Stimulated activated CD4-positive, alpha-beta T cell treated with anti-CD3 and anti-CD28 coated beads, Interleukin-2, amount 100 ng/mL, for 24 hours (primary cell): ENCODE data around the gene DMRTB1.
A peak's percentile ranks its signal among the peaks of the same experiment; 100 is the strongest.

Experiments
- DNase-seq, 2 donors: peaks; one replicate each; pipeline ENCODE4 v3.0.0-alpha.2; 2020

DMRTB1 gene

DNA sequence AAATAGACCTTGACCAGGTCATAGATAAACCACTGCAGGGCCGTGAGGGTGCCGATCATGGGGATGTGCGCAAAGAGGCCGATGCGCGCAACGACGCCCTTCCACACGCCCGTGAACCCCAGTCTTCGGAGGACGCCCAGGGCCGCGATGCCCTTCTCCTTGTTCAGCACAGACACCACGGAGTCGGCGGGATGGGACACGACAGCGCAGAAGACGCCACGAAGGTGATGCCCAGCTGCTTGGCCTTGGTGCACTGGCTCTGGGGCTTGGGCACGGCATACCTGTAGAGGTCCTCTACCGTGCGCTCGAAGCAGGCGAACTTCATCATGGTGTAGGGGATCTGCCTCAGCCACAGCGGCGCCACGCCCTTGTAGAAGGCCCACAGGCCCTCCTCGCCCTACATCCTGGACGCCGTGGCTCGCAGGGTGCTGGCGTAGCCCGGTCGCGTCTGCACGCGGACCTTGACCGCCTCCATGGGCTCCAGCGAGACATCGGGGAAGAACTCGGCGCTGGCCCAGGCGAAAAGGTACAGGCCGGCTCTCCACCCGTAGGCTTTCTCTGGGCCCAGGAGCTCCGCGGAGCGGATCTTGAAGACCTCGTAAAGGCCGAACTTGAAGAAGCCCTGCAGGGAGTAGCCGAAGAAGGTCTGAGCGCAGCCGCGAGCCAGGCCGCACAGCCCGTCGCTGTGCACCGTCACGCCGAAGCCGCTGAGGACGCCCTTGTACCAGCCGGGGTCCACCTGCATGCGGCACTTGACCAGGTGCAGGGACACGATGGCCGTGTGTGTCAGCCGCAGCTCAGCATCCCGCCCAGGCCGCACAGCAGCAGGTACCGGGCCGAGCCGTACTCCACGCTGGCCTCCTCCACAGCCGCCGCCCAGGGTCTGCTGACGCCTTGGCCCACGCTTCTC lies 20.5 kb upstream of the DMRTB1 start:
- DNase-seq, result no peak

DNA sequence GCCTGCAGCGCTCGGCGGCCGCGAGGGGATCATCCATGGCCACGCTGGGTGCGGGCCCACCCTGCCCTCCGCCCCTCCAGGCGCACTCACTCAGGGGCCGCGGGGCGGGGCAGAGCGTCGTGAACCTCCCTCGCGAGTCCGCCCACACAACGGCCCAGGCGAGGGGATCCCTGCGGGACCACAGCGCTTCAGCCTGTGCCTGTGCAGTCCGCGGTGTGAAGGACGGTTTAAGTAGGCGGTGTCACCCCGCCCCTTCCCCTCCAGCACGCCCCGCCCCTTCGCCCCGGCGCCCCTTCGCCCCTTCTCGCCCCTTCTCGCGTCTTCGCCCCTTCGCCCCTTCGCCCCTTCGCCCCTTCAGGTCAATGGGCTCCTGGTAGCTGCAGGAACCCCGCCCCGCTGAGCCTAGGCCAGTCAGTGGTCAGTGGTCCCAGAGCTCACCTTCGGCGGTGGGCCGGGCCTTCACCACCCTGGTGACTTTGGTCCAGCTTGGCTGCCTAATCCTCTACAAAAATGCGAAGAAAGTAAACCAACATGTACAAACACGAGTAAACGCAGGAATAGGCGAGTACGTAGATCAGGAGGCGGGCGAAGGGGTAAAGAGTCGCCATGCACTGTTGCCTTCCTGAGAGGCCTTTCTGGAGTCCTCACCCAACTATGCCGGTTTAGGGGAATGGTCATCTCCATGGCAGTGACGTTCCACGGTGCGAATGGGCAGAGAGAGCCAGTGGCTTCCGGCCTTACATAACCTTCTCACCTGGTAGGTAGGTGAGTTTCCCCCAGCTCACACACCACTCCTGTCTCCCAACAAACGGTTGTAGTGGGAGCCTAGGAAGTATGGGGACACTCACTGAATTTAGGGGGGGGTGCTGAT lies 19.6 kb upstream of the DMRTB1 start:
- no peak for DNase-seq

DNA sequence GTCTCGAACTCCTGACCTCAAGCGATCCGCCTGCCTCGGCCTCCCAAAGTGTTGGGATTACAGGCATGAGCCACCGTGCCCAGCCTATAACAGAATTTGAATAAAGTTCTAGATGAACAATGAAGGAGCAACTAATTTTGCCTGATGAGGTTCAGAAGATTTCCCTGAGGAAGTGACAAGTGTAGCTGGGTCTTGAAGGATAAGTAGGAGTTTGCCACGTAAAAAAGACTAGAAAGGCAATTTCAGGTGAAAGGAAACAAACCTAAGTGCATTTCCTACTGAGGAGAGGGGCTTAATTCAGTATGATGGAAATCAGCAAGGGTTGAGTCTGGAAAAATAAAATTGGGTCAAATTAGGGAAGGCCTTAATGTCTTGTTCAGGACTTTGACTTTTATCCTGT lies 18.6 kb upstream of the DMRTB1 start:
- DNase-seq, result no peak

DNA sequence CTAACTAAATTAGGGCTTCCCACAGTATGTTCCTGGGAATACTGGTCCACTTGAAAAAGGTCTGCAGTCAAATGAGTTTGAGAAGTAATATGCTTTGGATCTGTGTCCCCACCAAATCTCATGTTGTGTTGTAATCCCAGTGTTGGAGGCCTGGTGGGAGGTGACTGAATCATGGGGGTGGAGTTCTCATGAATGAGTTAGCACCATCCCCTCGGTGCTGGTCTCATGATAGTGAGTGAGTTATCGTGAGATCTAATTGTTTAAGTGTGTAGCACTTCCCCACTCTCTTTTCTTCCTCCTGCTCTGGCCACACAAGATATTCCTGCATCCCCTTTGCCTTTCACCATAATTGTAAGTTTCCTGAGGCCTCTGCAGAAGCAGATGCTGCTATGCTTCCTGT lies 16.9 kb upstream of the DMRTB1 start:
- DNase-seq, result no peak

DNA sequence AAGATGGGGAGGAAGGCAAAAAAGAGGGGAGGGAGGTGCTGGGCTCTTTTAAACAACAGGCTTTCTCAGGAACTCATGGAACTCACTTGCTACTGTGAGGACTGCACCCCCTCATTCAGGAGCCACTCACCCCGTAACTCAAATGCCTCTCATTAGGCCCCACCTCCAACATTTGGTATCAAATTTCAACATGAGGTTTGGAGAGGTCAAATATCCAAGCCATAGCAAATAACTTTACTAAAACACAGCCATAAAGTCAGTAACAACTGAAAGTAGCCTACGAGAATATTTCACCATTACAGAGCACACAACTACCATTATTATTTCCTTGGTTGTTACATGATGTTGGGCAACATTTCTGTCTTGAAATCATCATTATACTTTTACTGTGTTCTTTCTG lies 13.1 kb upstream of the DMRTB1 start:
- DNase-seq, result no peak

DNA sequence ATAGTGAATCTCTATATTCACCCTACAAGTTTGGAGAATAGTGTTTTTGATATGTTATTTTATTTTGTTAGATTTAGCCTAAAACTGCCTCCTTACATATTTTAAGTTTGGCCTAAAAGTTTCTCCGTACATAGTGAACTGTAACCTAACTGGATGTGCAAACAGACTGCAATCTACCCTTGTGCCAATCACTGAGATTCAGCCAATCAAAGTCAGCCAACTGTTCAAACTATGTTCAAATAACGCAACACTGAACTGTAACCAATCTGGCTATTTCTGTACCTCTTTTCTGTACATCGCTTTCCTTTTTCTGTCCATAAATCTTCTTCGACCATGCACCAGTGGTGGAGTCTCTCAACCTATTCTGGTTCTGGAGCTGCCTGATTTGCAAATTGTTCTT lies 11.8 kb upstream of the DMRTB1 start:
- no peak for DNase-seq

DNA sequence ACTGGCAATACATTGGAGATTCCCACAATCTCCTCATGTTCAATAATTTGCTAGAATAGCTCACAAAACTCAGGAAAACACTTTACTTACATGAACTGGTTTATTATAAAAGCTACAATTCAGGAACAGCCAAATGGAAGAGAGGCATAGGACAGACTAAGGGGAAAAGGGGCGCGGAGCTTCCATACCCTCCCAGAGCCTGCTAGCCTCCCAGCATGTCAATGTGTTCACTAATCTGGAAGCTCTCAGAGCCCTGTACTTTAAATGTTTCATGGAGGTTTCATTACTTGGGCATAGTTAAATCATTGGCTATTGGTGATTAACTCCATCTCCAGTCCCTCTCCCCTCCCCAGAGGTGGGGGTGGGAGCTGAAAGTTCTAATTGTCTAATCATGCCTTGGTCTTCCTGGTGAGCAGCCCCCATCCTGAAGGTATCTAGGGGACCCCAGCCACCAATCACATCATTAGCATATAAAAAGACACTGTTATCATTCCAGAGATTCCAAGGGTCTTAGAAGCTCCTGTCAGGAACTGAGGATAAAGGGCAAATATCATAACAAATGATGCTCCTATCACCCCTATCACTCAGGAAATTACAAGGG lies 10.9 kb upstream of the DMRTB1 start:
- DNase-seq, result no peak

DNA sequence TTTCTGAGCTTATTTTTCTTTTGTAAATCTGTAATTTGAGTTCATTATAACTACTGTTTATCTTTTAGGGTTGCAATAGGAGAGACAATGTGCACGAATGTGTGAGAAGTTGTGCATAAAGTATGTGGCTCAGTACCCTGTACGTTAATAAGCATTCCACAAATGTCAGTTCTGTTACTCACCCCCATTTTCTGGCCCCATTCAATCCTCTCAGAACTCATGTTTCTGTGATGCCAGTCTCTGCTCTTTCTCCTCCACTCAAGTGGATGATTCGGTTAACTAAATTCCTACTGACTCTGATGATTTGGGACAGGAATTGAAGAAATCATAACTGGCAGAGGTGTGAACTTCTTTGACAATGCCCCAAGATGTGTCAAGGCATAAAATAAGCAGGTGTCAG lies 10.2 kb upstream of the DMRTB1 start:
- DNase-seq, result no peak

DNA sequence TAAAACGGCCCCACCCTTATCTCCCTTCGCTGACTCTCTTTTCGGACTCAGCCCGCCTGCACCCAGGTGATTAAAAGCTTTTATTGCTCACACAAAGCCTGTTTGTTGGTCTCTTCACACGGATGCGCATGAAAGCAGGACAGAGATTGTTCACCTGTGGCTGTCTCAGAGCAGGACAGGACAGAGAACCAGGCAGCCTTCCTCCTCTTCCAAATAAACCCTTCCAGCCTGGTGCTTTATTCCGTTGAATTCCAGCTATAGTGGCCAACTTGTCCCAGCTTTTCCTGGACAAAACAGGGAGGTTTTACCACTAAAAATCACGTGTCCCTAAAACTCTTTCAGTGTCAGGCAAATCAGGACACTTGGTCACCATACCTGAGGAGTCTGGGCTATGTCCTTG lies 9.5 kb upstream of the DMRTB1 start:
- no peak for DNase-seq

DNA sequence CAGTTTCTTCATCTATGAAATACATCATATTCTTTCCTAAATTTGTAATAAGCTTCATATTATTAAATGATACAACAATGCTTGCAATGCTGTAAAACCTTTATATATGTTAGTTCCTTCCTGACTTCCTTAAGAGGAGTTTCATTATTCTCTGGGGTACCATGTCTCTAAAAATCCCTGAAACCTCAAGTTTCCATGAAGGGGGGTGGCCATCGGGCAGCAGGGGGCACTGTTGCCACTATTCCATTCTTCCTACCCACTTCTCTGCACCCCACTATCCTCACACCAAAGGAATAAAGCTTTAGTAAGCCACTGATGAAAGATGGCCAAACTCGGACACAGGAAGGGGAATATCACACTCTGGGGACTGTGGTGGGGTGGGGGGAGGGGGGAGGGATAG lies 9.0 kb upstream of the DMRTB1 start:
- peak in 1 of 2 donors; percentile 24 for DNase-seq

DNA sequence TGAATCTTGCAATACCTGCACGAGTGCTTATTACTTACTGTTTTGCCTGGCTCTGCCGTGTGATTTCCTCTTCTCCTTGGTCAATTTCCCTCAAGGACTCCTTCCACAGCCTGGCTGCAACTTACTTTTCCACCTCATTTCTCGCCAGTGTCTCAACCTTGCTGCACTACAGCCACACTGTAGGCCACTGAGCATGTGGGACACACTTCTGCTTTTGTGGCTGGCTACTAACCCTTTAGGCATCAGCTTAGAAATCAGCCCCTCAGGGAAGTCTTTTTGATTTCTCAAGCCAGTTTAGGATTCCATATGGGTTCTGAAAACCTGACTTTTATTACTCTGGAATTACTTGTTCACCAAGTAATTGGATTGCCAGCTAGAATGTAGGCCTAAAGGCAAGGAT lies 5.2 kb upstream of the DMRTB1 start:
- DNase-seq, result no peak

DNA sequence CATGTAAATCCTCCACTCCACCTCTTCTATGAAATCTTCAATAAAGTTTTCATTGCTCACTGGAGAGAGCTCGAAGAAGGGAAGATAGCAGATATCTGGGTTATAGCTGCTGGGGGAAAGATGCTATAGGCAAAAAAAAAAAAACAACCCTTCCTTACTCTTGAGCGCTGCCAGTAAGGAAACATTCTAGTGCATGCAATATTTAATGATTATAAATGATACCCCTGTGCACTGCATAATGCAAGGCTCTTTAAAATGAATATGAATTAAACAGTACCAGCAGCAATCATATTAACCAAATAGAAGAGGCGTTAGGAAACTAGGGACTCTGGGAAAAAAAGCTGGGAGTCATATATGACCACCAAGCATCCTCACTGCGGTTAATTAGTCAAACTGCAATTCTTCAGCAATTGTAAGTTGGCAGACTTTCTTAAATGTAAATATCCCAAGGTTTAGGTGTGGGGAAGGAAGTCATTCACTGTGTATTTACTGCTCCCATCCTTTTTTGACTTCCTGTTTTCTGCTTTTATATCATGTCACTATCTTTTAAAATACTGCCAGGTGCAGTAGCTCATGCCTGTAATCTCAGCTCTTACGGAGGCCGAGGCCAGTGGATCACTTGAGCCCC lies 3.7 kb upstream of the DMRTB1 start:
- DNase-seq, result no peak

DNA sequence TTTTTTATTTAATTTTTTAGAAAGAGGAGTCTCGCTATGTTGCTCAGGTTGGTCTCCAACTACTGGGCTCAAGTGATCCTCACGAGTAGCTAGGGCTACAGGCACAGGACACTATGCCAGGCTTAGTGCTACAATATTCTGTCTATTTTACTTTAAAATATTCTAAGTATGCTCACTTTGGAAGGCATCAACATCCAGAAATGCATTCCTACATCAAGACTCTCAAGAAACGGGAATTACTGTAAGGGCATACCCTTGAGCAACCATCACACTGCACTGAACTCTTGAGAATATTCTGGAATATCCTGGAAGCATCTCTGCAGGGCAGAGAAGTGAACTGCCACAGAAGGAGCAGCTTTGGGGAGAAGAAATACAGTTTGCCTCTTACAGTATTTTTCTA lies 565 bp upstream of the DMRTB1 start:
- no peak for DNase-seq

DNA sequence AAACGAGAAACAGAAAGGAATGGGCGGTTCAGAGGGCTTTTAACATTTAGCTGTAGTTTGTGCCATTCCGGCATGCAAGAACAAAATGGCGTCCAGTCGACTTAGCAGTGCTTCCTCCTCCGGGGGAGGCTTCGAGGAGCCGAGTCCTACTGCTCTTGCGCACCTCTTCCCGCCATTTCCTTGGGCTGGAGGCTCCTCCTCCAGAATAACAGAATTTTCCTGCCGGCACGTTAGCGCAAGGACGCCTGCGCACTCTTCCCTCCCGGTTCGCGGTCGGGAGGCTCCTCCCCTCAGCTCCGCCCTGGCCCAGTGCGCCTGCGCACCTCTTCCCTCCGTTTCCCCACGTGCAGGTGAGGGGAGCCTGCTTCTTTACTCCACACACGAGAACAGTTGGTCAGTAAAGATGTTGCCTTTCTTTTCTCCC lies 1.0 kb downstream of the DMRTB1 start:
- DNase-seq, result no peak

DNA sequence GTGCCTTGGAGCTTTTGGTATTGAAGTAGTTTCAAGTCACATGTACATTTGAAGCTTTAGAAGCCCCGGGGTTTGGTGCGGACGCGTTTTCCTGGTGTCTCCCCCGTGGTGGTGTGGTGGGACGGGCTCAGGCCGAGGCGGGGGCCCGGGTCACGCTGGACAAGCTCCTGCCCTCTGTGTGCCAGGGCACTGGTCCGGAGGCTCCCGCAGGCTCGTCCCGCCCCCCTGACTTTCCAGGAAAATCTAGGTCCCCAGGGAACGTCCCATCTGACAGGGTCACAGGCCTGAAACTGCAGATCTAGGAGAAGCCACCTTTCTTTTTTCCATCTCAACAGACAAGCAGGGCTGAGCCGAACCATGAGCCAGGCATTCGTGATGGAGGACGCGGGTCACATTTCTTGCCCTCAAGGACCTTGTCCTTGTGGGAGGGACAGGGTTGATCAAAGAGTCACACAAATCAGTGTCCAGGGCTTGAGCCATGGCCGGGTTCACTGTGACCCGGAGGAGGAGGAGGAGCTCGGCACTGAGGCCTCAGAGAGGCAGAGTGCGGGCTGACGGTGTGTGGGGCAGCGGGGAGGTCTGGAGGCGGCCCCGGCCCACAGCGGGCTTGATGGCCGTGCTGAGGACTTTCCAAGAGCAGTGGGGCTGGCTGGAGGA lies 1.6 kb downstream of the DMRTB1 start:
- DNase-seq, result no peak

DNA sequence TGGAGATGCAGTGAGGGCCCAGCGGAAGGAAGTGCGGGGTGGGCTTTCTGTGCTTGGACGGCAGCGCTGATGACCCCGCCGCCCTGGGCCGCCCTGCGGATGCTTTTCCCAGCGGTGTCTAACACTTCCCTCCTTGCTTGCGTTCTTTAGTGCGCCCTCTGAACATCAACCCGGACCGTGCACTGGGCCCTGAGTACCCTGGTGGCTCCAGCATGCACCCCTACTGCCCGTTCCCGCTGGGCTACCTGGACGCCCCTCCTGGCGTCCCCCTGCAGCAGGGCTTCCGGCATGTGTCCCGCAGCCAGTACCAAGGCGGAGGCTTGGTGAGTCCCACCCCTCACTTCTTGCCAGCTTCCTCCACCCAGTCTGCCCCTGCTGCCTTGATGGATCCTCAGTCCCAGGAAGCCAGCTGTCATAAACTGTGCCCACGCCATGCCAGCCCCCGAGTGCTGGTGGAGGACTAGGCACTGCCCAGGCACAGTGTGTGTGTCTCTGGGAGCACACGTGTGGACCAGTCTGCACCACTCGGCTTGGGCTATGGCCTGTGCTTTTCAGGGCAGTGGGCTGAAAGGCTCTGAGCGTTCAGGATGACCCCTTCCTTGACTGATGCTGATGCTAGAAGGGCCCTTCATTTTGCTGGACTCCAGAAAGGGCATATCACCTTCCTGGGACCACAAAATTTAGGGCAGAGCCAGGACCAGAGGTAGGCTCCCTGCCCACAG lies 2.3 kb downstream of the DMRTB1 start:
- DNase-seq, result no peak

DNA sequence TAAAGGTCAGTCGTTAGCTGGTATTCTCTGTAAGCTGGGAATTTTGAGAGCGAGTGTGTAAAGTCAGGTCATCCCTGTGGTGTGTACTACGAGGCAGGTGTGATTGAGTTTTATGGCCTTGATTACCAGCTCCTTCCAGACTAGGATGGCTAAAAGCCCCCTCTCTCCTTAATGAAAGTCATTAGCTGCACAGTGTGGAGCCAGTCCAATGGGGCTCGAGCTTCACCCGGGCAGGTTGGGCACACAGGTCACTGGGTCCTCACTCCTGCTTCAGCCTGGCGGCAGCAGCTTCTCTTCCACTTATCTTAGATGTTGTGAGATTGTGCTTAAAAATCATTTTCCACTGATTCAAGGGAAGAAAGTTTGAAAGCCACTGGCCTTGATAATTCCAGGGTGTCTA lies 3.0 kb downstream of the DMRTB1 start:
- no peak for DNase-seq

DNA sequence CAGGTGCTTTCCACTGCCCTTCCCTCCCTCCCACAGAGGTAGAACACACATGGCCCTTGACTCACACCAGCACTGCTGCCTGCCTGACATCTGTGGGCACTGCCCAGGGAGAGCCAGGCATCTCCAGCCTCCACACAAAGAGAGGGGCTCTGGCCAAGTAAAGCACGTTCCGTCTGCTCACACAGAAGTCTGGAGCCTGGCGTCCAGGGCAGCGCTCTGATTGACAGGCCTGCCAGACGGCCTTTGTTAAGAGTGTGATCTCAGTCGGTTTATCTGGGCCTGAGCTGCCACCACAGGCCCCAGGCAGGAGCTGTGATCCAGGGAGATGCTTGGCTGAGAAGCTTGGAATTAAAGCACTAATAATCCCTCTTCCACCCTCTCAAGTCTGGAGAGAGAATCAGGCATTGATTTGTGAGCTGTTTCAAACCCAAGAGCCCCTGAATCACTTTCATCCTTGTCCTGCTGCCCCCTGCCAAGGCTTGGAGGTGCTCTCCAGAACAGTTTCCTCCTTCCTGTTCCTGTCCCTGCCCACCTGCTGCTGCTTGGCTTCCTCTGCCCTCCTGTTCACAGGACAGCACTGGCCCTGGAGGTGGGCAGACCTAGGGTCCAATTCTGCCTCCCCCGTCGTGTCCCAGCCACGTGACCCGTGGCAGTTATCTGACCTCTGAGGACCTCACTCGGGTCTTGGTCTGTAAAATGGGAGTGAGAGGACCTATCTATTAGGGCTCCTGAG lies 3.7 kb downstream of the DMRTB1 start:
- DNase-seq, result no peak

DNA sequence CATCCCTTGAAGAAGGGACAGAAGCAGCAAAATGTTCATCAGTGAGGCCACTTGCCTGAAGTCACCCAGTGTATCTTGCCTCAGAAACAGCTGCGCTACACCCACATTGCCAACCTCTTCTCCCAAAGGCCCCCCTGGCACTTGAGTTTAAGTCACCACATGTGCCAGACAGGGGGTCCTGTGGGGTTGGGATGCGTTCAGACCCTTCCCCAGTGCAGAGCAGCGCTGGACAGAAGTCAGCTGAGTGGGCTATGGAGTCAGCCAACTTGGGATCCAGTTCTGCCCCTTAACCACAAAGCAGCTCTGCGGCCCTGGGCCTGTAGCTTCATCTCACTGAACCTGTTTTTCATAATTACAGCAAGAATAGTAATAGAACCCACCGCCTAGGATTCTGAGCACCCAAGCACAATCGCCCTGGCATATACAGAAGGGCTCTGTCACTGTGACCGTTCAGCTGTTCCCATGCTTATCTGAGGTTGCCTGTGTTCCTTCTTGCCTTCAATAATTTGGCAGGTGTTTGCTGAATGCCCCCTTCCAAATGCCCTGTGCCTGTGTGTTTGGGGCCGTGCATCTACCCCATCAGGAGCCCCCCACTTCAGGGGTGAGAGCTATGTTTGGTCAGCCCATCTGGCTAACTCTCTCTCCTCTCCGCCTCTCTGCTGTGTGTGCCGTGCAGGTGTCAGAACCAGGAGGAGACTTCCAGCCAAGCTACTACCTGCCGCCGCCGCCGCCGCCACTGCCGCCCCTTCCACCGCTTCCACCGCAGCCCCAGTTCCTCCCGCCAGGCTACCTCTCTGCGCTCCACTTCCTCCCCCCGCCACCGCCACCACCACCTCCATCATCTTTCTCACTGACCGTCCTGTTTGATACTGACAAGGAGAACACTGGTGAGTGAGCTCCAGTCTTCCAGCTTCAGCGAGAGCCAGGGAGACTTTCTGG lies 5.0 kb downstream of the DMRTB1 start:
- no peak for DNase-seq
